ENCODE measurements around the gene GALNT18.

DNA sequence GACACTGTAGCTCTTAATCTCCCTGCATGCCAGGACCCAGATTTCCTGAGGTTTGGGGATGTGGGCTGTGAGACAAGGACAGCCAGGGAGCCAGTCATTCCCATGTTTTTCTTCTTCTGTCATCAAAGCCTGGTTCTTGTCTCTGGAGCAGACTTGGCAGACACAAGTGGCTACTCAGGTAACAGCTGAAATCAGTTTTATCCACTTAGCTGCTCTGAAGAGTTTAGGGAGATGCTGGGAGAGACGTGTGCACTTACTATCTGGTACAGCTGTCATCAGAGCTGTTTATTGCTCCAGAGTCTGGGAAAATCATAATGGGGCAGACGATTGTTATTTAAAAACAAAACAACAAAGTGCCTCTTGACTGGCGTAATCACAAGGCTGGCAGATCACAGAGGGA, 325.4 kb downstream of the GALNT18 start:
- TF ChIP-seq, protein P1, sequence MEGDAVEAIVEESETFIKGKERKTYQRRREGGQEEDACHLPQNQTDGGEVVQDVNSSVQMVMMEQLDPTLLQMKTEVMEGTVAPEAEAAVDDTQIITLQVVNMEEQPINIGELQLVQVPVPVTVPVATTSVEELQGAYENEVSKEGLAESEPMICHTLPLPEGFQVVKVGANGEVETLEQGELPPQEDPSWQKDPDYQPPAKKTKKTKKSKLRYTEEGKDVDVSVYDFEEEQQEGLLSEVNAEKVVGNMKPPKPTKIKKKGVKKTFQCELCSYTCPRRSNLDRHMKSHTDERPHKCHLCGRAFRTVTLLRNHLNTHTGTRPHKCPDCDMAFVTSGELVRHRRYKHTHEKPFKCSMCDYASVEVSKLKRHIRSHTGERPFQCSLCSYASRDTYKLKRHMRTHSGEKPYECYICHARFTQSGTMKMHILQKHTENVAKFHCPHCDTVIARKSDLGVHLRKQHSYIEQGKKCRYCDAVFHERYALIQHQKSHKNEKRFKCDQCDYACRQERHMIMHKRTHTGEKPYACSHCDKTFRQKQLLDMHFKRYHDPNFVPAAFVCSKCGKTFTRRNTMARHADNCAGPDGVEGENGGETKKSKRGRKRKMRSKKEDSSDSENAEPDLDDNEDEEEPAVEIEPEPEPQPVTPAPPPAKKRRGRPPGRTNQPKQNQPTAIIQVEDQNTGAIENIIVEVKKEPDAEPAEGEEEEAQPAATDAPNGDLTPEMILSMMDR (conservative IDR thresholded peaks at IDR 0.05), result no peak
- no peak for TF ChIP-seq ZFX (IDR thresholded peaks at IDR 0.05)
